NCI-H748 treated with DMSO at 0.1 percent for 48 hours (cell line): Measurements from ENCODE around the gene CNOT2.

Experiments used
- DNase-seq: peaks from one replicate; lab custom pipeline; 2025; lab: John Stamatoyannopoulos, UW

Gene CNOT2

GRCh38 chr12:70251661-70252060 lies 8.4 kb downstream of the CNOT2 start:
- no peak for DNase-seq

GRCh38 chr12:70252832-70253231 lies 9.6 kb downstream of the CNOT2 start:
- DNase-seq: no peak

DNA sequence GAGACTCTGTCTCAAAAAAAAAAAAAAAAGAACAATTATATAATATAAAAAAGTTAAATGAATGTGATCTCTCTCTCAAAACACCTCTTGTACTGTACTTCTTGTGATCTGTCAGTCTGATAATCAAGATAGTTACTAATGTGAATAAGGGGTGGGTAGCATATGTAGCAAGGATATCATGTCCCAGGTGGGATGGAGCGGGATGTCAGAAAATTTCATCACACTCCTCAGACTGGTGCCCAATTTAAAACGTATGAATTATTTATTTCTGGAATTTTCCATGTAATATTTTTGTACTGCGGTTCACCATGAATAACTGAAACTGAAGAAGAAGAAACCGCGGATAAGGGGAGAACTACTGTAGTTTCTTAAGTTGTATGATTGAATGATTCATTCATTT lies 11.0 kb downstream of the CNOT2 start:
- DNase-seq: no peak

DNA sequence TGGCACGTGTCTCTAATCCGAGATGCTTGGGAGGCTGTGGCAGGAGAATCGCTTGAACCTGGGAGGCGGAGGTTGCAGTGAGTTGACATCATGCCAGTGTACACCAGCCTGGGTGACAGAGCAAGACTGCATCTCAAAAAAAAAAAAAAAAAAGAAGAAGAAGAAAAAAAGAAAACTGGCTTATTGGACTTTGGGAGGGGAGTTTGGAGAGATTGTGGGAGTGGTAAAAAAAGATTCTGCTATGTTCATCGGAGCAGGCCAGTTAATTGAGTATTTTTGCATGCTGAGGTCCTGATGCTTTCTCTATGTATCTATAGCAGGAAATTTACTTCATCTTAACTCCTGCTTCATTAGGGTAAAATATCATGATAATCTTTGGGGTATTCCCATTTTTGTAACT lies 11.6 kb downstream of the CNOT2 start:
- no peak for DNase-seq

DNA sequence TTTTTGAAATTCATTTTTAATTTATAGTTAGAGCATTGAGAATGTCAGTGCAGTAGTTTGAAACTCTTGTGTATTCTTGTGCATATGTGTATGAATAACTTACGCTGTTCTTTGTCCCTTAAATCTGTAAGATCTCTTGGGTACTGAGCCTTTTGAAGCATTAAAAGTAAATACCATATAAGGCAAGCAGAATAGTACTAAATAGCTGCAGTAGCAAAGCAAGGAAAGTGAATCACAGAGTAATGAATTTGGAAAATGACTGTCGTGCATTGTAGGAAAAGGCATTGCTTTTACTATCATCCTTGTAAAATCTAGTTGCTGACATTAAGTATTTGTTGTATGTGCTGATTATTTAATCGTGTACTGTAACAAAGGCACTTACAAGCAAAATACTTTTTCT lies 12.1 kb downstream of the CNOT2 start:
- no peak for DNase-seq

DNA sequence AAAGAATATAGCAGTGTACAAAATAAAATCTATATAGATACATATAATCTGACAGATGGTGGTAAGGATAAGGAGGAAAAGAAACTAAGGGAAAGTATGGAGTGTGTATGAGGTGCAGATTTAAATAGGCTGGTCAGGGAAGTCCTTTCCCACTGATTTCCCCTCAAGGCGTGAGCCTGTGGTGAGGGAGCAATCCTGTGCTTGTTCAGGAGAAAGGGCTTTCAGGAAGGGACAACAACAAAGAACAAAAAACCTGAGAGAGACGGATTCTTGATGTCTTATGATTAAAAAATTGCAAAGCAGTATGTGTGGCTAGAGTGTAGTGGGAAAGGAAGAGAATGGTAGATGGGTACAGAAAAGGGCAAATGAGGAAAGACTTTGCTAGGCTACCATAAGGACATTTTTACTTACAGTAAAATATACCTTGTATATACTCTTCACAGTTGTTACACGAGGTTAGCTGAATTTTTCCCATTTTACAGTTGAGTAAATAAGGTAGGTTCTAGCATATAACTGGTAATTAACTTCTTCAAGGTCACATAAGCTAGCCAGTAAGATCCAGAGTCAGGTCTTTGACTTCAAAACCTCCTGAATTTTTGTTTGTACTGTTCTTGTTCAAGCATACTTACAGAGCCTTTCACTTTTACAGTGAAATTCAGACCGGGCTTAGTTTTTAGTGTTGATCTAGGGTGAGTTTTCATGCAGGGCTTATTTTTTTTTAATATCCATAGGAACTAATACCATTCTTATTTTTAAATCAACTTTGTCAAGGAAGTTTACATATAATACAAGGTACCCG lies 15.6 kb downstream of the CNOT2 start:
- DNase-seq: no peak

DNA sequence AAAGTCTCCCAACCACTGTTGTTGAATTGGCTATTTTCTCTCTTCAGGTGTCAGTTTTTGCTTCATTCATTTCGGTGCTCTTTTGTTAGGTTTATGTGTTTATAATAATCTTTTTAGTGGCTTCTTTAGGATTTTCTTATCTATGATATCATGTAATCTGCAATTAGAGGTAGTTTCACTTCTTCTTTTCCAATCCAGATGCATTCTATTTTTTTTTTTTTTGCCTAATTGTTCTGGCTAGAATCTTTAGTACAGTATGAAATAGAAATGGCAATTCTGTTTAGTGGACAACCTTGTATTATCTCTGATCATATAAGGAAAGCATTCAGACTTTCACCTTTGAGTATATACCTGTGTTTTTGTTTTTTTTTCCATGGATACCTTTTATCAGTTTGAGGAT lies 17.4 kb downstream of the CNOT2 start:
- DNase-seq: no peak

DNA sequence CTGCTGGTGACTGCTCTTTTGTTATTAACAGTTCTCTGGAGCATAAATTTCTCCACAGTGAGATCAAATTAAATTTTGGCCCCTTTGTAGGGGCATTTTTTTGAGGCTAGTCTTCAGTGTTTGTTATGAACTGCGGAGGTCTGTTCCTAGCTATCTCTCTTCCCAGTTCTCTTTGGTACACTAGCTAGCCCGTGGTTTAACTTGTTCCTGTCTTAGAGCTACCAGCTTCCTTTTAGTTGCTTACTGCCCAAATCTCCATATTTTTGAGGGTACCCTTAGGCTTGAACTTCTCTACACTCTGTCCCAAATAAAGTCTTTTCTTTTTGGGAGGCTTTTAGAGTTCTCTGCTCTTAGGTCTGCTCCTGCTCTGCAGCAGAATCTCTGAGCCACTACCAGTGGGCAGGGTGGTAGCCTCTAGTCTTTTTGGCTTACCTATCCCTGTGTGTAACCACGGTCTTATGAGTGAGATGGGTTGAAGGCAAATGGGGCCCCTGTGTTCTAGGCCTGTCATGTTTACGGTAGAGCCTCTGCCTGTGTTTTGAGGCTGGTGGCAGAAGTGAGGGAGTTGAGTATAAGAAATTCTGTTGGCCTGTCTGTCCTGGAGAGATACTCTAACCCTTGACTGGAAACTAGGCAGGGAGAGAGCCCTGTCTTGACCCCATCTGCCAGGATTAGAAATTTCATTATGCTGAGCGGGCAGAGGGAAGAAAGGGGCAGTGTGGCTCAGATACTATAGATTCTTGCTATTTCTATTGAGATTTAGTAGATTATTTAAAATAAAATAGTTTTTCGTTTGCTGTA lies 21.0 kb downstream of the CNOT2 start:
- no peak for DNase-seq

DNA sequence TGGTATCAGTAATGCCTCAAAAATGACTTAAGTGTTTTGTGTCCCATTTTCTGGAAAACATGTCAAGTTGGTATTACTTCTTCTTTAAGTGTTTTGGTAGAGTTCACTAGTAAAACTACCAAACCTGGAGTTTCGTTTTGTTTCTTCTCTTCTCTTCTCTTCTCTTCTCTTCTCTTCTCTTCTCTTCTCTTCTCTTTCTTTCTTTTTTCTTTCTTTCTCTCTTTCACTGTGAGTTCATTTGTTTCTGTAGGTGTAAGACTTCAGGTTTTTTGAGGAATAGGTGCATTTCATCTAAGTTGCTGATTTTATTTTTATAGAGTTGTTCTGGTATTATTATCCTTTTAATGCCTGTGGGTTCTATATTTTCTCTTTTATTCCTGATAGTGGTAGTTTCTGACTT lies 21.9 kb downstream of the CNOT2 start:
- DNase-seq: no peak

DNA sequence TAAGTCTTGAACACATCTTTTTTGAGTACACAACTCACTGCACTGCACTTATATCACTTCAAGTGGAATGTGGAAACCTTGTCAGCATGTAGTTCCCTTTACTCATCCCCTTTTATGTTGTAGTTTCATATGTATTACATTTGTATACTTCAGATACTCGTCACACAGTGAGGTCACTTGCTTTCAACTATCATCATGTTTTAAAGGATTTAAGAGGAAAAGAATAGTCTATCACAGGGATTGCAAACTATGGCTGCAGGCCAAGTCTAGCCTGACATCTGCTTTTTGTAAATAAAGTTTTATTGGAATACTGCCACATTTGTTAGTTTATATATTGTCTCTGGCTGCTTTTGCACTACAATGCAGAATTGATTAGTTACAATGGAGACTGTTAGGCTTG lies 24.3 kb downstream of the CNOT2 start:
- DNase-seq: no peak

DNA sequence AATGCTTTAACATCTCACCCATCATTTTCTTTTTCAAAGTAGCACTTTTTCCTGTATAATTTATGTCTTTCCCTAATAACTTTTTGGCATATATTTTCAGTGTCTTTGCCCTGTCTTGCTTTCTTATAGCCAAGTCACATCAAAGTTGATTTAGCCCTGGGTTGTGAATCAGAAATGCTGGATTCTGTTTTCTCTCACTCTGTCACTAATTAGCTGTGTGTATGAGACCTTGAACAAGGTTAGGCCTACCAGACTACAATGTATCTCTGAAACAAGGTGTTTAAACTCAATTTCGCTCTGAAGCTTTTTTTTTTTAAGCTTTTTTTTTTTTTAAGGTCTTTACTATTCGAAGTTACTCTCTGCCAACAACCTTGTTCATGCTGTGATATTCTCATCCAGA lies 25.7 kb downstream of the CNOT2 start:
- DNase-seq: no peak

DNA sequence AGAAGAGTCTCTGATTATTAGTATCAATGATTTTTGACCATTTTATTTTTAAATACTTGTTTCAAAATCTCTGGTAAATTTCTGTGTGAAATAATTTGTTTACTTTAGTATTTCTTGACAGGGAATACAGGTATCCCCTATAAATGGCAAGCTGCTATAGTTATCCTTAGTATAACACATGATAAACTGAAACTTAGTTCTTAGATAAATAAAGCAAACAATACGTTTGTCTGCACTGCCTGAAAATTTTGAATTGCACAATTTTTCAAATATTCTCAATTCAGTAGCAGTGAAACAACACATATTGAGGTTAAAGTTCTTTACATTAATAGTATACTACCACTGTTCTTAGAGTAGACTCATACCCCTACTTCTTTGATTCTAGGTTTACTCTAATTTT lies 26.9 kb downstream of the CNOT2 start:
- no peak for DNase-seq

GRCh38 chr12:70271025-70271424 lies 27.8 kb downstream of the CNOT2 start:
- DNase-seq: no peak

GRCh38 chr12:70272510-70272909 lies 29.3 kb downstream of the CNOT2 start:
- DNase-seq: no peak

DNA sequence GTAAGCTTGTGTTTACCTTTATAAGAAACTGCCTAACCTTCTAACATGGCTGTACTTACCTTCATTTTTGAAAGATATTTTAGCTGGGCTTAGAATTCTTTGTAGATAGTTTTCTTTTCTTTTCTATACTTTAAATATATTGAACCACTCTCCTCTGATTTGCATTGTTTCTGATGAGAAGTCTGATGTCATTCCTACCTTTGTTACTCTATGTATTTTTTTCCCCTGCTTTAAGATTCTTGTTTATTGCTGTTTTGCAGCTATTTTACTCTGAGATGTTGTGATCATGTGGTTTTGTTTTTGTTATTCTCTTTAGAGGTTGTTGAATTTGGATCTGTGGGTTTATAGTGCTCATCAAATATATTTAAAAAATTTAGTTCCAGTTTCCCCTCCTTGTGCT lies 31.8 kb downstream of the CNOT2 start:
- DNase-seq: no peak

GRCh38 chr12:70277973-70278372 lies 34.7 kb downstream of the CNOT2 start:
- no peak for DNase-seq

GRCh38 chr12:70278945-70279344 lies 35.7 kb downstream of the CNOT2 start:
- DNase-seq: no peak

DNA sequence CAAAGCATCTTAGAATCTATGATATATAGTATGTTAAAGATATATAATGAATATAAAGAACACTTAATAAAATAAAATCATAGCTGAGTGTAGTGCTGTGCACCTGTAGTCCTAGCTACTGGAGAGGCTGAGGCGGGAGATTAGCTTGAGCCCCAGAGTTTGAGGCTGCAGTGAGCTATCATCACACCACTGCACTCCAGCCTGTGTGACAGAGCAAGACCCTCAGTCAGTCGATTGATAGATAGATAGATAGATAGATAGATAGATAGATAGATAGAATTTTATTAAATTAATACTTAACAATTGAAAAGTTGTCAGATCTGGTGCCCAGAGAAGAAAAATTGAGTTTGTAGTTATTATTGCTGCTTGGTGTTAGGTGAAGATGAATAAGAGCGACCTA lies 40.0 kb downstream of the CNOT2 start:
- DNase-seq: no peak

DNA sequence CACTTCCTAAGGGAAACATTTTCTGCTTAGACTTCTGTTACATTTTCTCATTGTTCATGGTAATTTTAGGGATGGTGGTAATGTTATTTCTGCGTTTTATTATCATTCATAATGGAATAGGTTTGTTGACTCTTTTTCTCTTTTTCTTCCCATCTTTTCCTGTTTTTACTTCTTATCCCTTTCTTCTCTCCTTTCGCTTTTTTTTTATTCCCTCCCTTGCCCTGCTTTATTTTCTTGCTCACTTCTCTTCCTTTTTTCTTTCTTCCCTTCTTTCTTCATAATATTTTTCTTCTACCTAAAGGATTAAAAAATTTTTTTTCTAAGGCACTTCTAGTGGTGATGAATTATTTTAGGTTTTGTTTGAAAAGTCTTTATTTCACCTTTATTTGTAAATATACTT lies 45.6 kb downstream of the CNOT2 start:
- no peak for DNase-seq

GRCh38 chr12:70290116-70290515 lies 46.9 kb downstream of the CNOT2 start:
- no peak for DNase-seq

GRCh38 chr12:70292017-70292776 lies 49.0 kb downstream of the CNOT2 start:
- no peak for DNase-seq

- DNase-seq: peak; percentile 4
These were observed 61.7 kb downstream of the CNOT2 start for GRCh38 chr12:70304684-70305555.
